Fibroblast of lung (primary cell): ENCODE data around the gene BATF.

ENCODE experiments used
- CTCF ChIP-seq, 2 donors: IDR thresholded peaks in 1 of 2; conservative IDR thresholded peaks in 1 of 2; 1 replicate in 1 of 2; 2 replicates in 1 of 2; pipeline ENCODE4 v1.5.1; 2011 to 2012; ENCODE audit warnings: low read length in 2 of 2, control low read depth in 1 of 2, inconsistent platforms in 1 of 2, low read depth in 1 of 2, mild to moderate bottlenecking in 1 of 2
- EZH2 ChIP-seq: IDR thresholded peaks from 2 replicates; pipeline ENCODE4 v1.5.1; 2012; ENCODE audit warnings: low read length, control low read depth, mild to moderate bottlenecking; ENCODE audit errors: missing control alignments

DNA sequence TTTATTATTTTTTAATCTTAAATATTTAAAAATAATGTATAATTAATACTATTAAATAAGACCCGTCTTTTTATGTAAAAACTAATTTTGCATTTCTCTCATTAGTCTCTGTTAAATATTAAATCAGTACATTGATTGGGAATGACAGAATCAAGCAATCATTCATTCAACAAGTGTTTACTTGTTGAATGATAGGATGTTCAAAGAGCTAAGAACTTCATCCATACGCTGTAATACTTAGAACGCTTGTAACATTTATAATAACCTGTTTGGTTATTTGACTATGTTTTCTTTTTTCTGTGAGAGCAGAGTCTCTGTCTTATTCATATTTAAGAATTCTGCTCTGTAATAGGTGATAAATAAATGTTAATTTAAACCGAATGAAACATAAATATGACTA, 2.9 kb upstream of the BATF start:
- TF ChIP-seq CTCF (conservative IDR thresholded peaks at IDR 0.05 in 1 of 2, IDR thresholded peaks at IDR 0.05 in 1 of 2; ENCODE audit: low read depth in 1 of 2, low read length in 2 of 2) (no peak), EZH2 (no peak)
